ENCODE data around the gene STARD3. TPM values are rescaled to one million over a fixed set of nuclear protein-coding genes. Genes with fewer than 3 reads are reported as not detected.
"Not testable (repeated sequence)": the region's sequence is repeated elsewhere in the genome, so short reads cannot be mapped to it uniquely, and the experiment has no call there.

Gene STARD3
- total and polyA plus RNA-seq, 2 of the 13 experiments (the other 11 are each of a cell fraction or from before 2014, with no cell fraction given): 34.6 to 100 TPM

GRCh38 chr17:39699157-39699817, 62.3 kb downstream of the STARD3 start:
- CTCF ChIA-PET (ENCODE audit: low intra/inter-chr PET ratio, low total read pairs); H3K9me3 ChIP-seq (ENCODE audit: low read length); FAIRE-seq; DNase-seq (ENCODE audit: low spot score); H3K27me3 ChIP-seq (ENCODE audit: control insufficient read depth in 1 of 2, insufficient read depth in 2 of 2, low read length in 2 of 2); intact Hi-C loops (cut with micrococcal nuclease; ENCODE audit: unreplicated experiment); H4K20me1 ChIP-seq (ENCODE audit: insufficient read depth, low read length); BruUV-seq (replicated peaks); H3K36me3 ChIP-seq (replicated peaks in 1 of 2; ENCODE audit: control insufficient read depth in 1 of 2, insufficient read depth in 2 of 2, low read length in 2 of 2); ATAC-seq; in situ Hi-C loops (cut with HindIII; ENCODE audit: extremely low pct_ligation_motif_present, low pct_unique_long_range_greater_than_20kb); H2AFZ ChIP-seq (ENCODE audit: low read length): not testable (repeated sequence)
- 36% methylated on average over 11 of the region's 11 CpGs for WGBS (ENCODE audit: low lambda C conversion rate)
- peaks cover 78% of the 10 kb centered on the region for H3K4me1 ChIP-seq (ENCODE audit: insufficient read depth, low read length)
- H3K4me3 ChIP-seq (replicated peaks in 1 of 3; ENCODE audit: insufficient read depth in 1 of 3, low read depth in 2 of 3, low read length in 3 of 3): peak overlapping the region; percentile 90 to 94 (median 90)
- peak overlapping the region; percentile 92 for H3K4me2 ChIP-seq (ENCODE audit: low read depth, low read length)
- peak overlapping the region; percentile 88 for H3K9ac ChIP-seq (ENCODE audit: insufficient read depth, low read depth, low read length)
- POLR2A ChIA-PET: interaction anchor here (1.1 to 6.6 kb wide), 12 partner anchors 11 to 68 kb away, joined by 3 to 118 read pairs (median 12); partner anchors contain the start of genes GRB7, MIEN1, PGAP3 and TCAP
- H3K27ac ChIP-seq (ENCODE audit: extremely low read length, insufficient read depth, low read length): peak overlapping the region; percentile 78
- H3K79me2 ChIP-seq (ENCODE audit: insufficient read depth, low read length): peaks cover 50% of the 10 kb centered on the region
- TF ChIP-seq HNF1B (CRISPR knock-in tag; IDR thresholded peaks at IDR 0.05) (peak; percentile 48; the same call in 1 of the 2 replicates), REL (CRISPR knock-in tag; conservative IDR thresholded peaks at IDR 0.05) (0 out of 2 replicates have a peak, but pooled peaks have one; percentile 2), PAXIP1 (CRISPR knock-in tag; conservative IDR thresholded peaks at IDR 0.05) (0 out of 2 replicates have a peak, but pooled peaks have one; percentile 25), REST (IDR thresholded peaks at IDR 0.05; ENCODE audit: borderline replicate concordance in 1 of 2, low read depth in 1 of 2, low read length in 2 of 2) (0 out of 4 replicates have a peak, but pooled peaks of 1 of the 2 experiments have one; percentile 9), ARID4A (CRISPR knock-in tag; IDR thresholded peaks at IDR 0.05; ENCODE audit: borderline replicate concordance) (0 out of 2 replicates have a peak, but pooled peaks have one; percentile 15), TGIF2 (CRISPR knock-in tag; IDR thresholded peaks at IDR 0.05) (0 out of 2 replicates have a peak, but pooled peaks have one; percentile 12), ZFP90 (CRISPR knock-in tag; IDR thresholded peaks at IDR 0.05; ENCODE audit: borderline replicate concordance) (0 out of 2 replicates have a peak, but pooled peaks have one; percentile 37)

Data from HepG2 (cell line).